Measurements from ENCODE around the gene RTCB.
"Not testable (repeated sequence)": the region's sequence is repeated elsewhere in the genome, so short reads cannot be mapped to it uniquely, and the experiment has no call there.

Gene RTCB

DNA sequence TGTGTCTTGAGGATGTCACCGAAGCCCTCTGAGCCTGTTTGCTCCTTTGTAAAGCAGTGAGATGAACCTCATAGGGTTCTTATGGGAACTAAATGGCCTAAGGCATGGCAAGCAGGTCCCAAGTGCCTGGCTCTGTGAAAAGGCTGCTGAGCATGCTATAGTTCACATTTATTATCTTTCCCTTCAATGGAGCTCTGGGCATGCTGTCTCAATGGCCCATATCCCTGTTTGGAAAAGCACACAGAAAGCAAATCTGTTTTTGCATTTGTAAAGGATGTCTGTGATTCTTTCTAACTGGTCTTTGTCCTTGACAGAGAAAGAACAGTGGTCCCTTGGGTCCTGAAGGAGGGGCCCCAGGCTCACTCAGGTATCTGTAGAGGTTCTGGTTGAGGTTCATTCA lies 26.4 kb downstream of the RTCB start:
- DNase-seq, result no peak

DNA sequence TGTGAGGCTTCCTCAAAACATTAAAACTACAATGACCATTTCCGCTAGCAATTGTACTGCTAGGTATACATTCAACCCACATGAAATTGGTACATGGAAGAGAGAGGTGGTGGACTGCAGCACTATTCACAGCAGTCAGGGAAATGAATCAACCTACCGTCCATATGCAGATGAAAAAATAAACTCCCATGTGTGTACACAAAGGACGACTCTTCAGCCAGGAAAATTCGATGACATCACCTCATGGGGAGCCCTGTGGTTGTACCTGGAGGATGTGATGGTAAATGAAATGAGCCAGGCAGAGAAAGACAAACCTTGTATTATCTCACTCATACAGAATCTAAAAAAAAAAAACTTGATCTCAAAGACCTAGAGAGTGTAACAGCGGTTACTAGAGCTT lies 31.1 kb downstream of the RTCB start:
- DNase-seq, result no peak

DNA sequence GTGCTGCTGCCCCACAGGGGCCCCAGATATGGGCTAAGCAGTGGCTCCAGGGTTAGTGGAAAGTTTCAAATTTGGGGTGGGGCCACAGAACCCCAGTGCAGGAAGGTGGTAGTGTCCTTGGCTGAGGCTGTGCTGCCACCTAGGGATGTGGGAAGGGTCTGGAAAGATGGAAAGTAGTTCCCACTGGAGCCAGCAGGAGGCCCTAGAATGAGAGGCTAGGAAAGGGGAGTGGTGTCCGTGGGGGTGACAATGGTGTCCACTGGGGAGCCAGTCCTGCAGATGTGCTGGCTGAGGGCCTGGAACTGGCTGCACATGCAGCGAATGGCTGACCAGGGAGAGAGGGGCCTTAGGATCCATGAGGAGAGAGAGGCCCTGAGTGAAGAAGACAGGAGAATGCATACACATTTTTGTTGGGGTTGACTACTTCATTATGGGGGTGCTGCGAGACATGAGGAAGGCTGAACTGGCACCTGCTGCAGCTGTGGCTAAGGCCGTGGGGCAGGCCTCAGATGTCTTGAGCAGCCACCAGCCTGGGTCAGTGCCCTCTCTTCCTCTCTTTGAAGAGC lies 33.3 kb downstream of the RTCB start:
- no peak for DNase-seq

DNA sequence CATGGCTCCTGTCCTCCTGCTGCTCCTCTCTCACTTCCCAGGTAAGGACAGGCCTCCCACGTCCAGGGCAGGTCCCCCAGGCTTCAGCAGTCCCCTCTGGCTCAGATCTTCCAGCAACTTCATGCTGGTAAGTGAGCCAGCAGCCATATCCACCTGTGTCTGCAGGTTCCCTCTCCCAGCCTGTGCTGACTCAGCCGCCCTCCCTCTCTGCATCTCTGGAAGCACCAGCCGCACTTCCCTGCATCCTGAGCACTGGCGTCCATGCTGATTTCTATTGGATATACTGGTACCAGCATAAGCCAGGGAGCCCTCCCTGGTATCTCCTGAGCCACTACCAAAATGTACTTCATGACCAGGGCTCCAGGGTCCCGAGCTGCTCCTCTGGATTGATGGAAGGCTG lies 35.4 kb downstream of the RTCB start:
- DNase-seq, result no peak

DNA sequence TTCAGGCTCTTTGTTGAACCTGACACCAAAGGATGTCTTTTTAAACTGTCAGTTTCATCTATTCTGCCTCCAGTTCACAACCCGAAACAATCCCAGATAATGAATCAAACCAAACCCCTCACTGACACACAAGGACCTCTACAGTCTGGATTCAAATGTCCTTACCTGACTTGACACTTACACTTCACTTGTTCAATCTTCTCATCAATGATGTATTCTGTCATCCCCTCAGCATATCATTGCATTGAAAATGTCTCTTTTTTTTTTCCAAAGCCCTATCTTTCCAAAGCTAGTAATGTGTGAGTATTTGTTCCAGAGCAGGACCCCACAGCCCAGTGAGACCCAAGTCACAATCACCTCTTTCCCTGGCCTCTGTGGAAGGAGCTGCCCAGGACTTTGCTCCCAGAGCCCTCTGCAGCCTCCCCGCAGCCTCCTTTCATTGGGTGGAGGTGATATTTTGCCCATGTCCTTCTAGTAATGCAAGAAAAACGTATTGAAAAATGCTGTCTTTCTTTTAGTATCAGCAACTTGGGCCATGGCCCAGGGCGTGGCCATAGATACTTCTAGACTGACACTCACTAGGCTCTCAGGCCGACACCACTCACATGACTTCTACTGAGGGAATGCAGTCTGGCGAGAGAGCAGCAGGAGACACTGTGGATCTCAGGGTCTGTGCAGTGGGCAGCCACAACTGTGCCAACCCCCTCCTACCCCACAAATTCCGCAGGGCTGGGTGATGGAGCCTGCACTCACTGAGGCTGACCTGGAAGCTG lies 36.2 kb downstream of the RTCB start:
- DNase-seq, result no peak

DNA sequence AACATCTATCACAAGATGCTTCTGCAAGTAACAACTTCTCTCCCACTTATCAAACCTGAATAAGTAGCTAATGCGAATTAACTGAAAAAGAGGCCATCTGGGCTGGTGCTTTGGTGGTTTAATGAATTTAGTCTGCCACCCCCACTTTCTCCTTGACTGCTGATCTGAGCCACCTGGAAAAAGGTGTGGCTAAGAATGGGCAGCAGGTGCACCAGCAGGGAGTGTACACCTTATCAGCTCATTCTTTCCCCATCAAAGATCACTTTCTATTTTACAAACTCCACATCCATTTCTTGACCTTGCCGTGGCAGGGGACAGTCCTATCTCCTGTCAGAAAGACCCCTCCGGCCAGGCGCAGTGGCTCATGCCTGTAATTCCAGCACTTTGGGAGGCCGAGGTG lies 47.8 kb downstream of the RTCB start:
- no peak for DNase-seq

DNA sequence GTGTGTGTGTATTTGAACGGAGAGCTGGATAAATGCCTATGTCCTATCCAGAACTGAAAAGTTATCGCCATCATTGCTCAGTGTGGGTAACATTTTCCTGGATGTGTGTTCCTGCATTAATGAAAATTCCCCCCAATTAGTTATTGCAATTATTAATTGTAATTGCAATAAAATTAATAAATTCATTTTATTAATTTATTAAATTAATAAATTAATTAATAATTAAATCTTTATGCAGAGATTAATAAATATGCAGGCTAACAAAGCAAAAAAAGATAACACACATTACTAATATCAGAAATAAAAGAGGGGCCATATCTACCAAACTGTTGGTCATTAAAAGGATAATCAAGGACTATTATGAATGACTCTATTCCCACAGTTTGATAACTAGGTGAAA lies 50.8 kb downstream of the RTCB start:
- DNase-seq, result no peak

DNA sequence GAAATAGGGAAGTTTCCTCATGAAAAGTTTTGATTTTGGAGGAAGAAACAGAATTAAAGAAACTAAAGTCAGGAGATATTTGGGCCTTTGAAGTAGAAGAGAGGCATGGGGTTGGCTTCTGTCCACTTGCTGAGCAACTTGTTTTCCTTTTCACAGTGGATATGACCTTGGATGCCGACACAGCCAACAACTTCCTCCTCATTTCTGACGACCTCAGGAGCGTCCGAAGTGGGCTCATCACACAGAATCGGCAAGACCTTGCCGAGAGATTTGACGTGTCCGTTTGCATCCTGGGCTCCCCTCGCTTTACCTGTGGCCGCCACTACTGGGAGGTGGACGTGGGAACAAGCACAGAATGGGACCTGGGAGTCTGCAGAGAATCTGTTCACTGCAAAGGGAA lies 52.0 kb downstream of the RTCB start:
- not testable (repeated sequence) for DNase-seq

DNA sequence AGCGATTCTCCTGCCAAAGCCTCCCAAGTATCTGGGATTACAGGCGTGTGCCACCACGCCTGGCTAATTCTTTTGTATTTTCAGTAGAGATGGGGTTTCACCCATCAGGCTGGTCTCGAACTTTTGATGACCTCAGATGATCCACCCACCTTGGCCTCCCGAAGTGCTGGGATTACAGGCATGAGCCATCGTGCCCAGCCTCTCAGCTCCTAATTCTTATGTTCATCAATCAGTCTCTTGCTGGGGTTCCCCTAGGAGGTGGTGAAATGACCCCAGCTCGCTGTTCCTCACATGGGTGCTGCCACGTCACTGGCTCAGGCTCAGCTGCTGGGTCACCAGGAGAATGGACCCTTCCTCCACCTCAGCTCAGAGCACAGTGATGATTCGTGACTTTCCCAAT lies 54.5 kb downstream of the RTCB start, which contains the start of gene RFPL3:
Gene RFPL3 (plus strand): TSS at position 301 of the 400 bp plus-strand sequence. CDS start 205 bp downstream, outside the sequence.
- not testable (repeated sequence) for DNase-seq

DNA sequence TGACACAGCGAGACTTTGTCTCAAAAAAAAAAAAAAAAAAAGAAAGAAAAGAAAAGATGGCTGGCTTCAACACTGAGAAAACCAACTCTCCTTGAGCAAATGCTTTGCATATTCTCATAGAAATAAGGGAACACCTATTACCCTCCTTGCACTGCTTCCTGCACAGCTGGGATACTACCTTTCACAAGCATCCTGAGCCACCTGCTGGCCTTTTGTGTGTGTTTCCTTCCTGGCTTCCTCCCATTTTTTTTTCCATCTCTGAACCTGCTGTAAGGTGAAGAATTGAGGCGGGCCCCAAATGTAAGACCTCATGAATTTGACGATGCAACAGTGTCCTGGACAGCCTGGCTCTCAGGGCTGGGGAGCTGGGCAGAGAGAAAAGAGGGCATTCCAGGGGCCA lies 56.3 kb downstream of the RTCB start:
- DNase-seq, result no peak

DNA sequence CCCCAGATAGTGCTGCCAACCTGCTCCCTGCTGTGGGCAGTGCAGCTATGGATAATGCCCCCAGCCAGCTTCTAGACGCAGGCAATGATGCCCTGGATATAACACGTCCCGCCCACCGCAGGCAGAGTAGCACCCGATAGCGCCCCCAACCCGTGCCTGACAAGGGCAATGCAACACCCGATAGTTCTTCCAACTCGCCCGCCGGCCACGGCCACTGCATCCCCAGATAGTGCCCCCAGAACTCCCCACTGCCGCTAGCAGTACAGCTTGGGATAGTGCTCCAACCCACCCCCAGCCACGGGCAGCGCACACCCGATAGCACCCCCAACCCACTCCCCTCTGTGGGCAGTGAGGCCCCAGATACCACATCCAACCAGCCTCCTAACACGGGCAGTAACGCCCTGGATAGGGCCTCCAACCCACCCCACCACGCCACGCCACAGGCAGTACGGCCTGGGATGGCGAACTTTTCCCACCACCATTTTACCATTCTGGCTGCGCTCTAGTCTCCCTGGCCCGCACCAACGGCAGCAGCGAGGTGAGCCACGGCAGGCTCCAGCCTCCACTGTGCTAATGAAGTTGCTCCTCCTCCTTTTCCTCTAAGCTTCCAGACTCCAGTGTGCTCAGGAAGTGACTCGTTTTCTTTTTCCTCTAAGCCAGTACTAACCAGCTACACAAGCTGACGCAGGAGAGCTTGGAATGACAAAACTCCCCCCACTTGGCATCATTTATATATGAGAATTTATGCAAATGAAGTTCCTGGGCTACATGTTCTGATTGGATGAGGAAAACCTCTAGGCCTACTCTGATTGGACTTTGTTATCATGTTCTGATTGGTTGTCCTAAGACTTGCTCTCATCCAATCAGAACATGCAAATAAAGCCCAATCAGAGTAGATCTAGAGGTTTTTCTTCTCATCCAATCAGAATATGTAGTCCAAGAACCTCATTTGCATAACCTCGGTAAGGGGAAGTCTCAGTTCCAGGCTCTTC lies 57.4 kb downstream of the RTCB start:
- DNase-seq, result no peak

DNA sequence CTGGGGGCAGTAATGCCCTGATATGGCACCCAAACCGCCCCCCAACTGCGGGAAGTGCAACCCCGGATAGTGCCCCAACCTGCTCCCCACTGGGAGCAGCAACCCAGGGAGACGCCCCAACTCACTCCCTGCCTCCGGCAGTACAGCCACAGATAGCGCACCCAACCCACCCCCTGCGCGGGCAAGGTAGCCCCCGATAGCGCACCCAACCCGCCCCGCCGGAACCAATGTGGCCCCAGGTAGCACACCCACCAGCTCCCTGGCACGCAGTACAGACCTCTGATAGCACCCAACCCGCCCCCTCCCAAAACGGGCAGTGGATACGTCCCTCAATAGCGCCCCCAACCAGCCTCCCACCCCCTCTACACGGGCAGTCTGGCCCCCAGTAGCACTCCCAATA lies 58.2 kb downstream of the RTCB start:
- DNase-seq, result no peak

DNA sequence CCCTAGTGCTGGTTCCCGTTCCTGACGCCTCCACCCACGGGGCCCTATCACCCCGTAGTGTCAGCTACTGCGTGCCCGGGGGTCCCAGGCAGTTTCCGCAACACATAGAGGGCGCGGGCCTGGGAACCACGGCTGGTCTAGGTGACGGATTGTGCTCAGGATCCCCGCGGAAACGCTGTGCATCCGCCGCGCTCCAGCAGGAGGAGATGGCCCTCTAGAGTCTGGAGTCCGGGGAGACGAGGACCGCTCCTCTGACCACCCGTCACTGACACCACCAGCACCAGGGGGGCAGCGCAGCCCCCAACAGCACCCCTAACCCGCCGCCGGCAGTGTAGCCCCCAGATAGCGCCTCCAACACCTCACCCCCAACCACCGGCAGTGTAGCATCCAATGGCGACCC lies 58.8 kb downstream of the RTCB start:
- no peak for DNase-seq

DNA sequence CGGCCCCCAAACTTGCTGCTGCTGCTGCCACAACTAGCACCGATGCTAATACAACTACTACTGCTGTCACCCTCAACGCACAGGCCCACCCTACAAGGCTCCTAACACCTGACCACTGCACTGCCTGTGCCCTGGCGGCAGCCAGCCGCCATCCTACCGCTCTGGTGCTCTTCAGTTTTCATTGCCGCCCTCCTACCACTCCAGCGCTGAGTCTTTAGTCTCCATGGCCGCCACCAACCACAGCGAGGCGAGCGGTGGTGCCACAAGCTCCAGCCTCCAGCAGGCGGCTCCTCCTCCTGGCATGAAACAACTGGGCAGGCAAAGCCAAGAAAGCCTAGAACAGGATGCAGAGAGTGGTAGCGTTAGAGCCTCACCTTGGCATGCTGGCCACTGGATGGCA lies 59.4 kb downstream of the RTCB start:
- DNase-seq, result no peak

DNA sequence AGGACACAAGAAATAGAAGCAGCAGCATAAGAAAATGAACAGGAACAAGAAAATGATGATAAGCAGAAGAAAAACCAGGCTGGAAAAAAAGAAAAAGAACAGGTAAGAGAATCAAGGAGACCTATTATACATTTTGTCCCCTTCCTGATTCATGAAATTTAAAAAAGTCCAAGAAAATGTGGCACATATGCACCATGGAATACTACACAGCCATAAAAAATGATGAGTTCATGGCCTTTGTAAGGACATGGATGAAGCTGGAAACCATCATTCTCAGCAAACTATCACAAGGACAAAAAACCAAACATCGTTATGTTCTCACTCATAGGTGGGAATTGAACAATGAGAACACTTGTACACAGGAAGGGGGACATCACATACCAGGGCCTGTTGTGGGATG lies 60.2 kb downstream of the RTCB start:
- not testable (repeated sequence) for DNase-seq

DNA sequence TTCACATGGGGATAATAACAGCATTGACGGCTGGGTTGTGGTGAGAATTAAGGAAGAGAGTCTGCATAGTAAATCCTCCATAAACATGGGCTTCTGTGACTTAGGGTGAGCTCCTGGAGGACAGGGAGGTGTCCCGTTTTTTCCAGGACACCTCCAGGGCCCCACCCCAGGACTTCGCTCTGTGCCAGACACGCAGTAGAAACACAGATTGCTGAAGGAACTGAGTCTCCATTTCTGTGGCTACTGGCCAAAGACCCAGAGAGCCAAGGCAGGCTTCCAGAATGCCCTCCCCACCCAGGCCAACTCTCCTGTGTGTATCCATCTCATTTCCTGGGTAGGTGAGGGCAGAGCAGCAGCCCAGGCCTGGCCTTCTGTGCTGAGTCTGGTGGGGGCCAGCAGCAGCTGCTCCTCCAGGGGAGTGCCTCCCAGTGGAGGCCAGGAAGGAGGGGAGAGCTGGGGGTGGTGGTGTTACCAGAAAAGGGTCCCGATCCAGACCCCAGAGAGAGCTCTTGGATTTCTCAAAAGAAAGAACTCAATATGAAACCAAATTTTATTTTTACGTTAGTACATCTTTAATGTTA lies 63.9 kb downstream of the RTCB start:
- DNase-seq, result no peak

DNA sequence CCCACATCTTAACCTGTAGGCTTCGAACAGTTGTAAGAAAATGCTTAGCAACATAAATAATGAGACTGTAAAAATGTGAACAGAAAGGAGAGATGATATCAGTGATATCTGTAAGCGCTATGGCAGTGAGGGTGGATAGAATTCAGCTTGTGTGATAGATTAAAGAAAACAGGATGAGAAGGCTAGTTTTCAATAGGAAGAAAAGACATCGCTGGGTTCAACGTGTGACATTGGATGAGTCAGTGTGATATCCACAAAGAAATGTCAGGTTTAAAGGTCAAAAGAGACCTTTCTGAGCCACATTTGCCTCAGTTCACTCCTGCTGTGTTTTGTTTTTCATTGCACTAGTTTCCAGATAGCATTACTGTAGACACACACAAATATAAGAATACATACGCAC lies 68.1 kb downstream of the RTCB start:
- no peak for DNase-seq

DNA sequence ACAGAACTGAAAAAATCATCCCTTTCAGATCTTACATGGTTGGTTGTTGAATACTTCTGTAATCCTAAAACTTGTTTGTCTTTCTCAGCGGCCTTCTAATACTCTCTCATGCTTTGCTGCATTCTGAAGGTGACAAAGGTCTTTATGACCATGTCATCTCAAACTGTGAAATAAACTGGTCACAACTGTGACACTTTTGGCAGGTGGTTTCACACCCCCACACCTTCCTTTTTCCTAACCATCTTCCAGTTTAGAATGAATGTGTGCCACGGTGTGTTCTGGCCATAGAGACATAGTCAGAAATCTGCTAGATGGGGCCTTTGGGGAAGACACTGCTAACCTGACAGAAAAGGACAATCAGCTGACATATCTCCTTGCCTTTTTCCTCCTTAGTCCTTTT lies 69.1 kb downstream of the RTCB start:
- no peak for DNase-seq

DNA sequence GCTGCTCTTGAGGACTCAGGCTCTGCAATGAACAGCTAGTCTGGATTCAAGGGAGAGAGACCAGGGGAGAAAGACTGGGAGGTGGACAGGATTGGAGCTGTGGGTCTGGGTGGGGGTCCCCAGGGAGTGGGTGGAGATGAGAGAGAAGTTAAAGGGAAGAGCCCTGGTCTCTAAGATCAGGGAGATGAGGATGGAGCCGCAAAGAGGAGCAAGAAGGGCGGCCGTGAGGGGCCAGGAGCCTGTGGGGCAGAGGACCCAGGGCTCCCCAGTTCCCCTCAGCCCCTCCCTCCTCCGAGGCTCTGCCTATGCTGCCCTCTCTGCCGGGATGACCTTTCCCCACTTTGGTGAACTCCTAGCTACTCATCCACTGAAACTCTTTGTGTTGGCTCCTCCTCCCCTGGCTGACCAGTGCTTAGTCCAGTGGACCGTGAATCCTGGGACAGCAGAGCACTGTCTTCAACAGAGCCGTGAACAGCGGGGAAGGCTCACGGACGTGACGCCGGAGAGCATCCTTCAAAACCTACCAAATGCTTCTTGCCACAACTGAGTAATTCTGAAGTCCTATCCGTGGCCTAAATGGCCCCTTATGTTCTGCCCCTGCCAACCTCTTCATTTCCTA lies 70.8 kb downstream of the RTCB start:
- DNase-seq, result no peak

DNA sequence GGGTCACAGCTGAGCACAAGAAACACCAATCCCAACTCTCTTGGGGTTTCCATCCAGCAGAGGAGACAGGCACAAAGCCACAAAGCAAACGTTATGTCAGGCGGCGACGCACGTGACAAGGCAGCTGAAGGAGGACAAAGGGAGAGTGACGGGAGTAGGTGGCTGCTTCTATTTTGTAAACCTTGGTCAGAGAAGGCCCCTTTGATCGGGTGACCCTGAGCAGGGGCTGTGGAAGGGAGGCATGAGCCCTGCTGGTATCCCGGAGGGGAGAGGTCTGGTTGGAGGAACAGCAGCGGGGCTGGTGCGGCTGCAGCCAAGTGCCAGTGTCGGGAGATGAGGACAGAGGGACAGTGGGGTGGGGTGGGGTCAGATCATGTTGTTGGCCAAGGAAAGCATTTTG lies 71.6 kb downstream of the RTCB start:
- no peak for DNase-seq

DNA sequence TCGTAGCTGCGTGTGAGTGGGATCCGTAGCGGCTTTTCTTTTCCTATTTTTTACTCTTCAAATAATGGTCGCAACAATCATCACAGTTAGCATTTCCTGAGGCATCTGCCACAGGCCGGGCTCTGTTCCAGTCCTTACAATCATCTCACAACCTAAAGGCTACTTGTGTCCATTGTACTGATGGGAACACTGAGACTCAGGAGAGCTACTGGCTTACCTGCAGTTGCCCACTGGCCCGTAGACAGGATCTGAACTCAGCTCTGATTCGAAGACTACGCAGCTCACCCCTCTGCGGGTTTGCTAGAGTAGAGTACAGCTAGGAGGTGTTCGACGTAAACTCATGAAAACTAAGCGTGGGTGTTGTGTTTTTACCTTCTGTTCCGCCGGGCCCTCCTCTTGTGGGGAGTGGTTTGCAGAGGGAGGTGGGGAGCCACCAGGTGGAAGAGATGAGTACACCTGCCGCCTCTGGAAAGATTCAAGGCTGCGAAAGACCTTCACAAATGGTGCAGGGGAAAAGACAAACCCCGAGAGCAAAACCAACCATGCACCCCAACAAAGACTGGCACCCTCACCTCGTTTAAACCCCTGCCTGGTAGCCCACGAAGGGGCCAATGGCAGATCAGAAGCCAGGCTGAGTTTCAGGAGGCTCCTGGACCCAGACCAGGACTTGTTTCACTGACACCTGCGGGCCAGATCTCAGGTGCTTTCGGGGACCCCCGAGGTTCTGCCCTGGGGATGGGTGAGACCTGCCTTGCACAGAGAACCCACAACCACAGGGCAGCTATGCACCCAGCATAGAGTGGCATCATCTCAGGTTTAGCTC lies 72.6 kb downstream of the RTCB start:
- DNase-seq, result no peak

DNA sequence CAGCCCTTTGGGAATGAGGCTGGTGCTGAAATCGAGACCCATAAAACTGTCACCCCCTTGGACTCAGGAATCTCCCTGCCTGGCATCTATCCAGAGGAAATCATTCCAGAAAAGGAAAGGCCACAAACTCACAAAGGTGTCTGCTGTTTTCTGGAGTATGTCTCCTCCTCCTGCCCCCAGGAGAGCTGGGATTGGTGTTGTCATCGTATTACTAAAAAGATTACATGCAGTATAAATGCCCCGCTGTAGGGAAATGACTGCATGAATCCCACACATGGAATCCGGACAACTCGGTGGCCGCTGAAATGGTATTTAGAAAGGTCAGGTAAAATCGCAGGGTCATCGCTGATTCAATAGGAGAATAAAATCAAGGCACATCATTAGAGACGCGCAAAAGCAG lies 73.3 kb downstream of the RTCB start:
- no peak for DNase-seq
